RPMI8226 (cell line): Measurements from ENCODE around the gene LAMA1.

Source experiments
- DNase-seq: peaks from one replicate; pipeline ENCODE4 v3.0.0-alpha.2; 2015

The LAMA1 gene

GRCh38 chr18:7048081-7048480 is 69.5 kb downstream of the LAMA1 start:
- no peak for DNase-seq

- no peak for DNase-seq
These were observed 70.3 kb downstream of the LAMA1 start for GRCh38 chr18:7047336-7047735.

GRCh38 chr18:7038330-7038851 is 79.2 kb downstream of the LAMA1 start:
- peak; percentile 14 for DNase-seq

GRCh38 chr18:7037470-7037869 is 80.1 kb downstream of the LAMA1 start:
- DNase-seq: no peak

GRCh38 chr18:7035807-7036206 is 81.8 kb downstream of the LAMA1 start:
- DNase-seq: no peak

GRCh38 chr18:7034924-7035323 is 82.7 kb downstream of the LAMA1 start:
- DNase-seq: no peak

GRCh38 chr18:7032537-7032936 is 85.1 kb downstream of the LAMA1 start:
- no peak for DNase-seq

GRCh38 chr18:7028625-7029024 is 89.0 kb downstream of the LAMA1 start:
- DNase-seq: no peak

- DNase-seq: no peak
These were observed 92.4 kb downstream of the LAMA1 start for GRCh38 chr18:7025194-7025593.

- DNase-seq: no peak
These were observed 94.0 kb downstream of the LAMA1 start for GRCh38 chr18:7023581-7023980.

- no peak for DNase-seq
These were observed 94.5 kb downstream of the LAMA1 start for GRCh38 chr18:7023063-7023580.

GRCh38 chr18:7021994-7022840 is 95.4 kb downstream of the LAMA1 start:
- DNase-seq: peak; percentile 83

- DNase-seq: no peak
These were observed 96.4 kb downstream of the LAMA1 start for GRCh38 chr18:7020995-7021777.

GRCh38 chr18:7017013-7017412 is 100.6 kb downstream of the LAMA1 start:
- DNase-seq: no peak

GRCh38 chr18:7011142-7011541 is 106.5 kb downstream of the LAMA1 start:
- no peak for DNase-seq

GRCh38 chr18:7004009-7004408 is 113.6 kb downstream of the LAMA1 start:
- DNase-seq: no peak

GRCh38 chr18:7002107-7002506 is 115.5 kb downstream of the LAMA1 start:
- no peak for DNase-seq

GRCh38 chr18:7000484-7001096 is 117.0 kb downstream of the LAMA1 start:
- DNase-seq: peak; percentile 18

- no peak for DNase-seq
These were observed 119.8 kb downstream of the LAMA1 start for GRCh38 chr18:6997808-6998207.

GRCh38 chr18:6994771-6995430 is 122.7 kb downstream of the LAMA1 start:
- DNase-seq: no peak

GRCh38 chr18:6994056-6994770 is 123.4 kb downstream of the LAMA1 start:
- DNase-seq: no peak

GRCh38 chr18:6992761-6993160 is 124.8 kb downstream of the LAMA1 start:
- no peak for DNase-seq
